T-helper 1 cell treated with Interleukin-12 subunit alpha and Interleukin-12 subunit beta and Interleukin-4 antibody, amounts not matched to agents 30 ng/mL and 1 ng/mL, for 36 hours (primary cell): ENCODE results near the gene HECW1. TPM values are rescaled to one million over a fixed set of nuclear protein-coding genes. Genes with fewer than 3 reads are reported as not detected.
"Not testable (repeated sequence)": the region's sequence is repeated elsewhere in the genome, so short reads cannot be mapped to it uniquely, and the experiment has no call there.

Experiments
- intact Hi-C: fragments of 100-400 bp; cut with micrococcal nuclease; formaldehyde crosslinking; loops from one replicate; pipeline ENCODE4 v1.15.1; 2024
- total RNA-seq: library from RNA; stranded (reverse); gene quantifications from 2 replicates; pipeline ENCODE4 v1.2.3, GENCODE V29; 2022

Gene HECW1
- total RNA-seq, 1 donor from 2014 or later: not detected

DNA sequence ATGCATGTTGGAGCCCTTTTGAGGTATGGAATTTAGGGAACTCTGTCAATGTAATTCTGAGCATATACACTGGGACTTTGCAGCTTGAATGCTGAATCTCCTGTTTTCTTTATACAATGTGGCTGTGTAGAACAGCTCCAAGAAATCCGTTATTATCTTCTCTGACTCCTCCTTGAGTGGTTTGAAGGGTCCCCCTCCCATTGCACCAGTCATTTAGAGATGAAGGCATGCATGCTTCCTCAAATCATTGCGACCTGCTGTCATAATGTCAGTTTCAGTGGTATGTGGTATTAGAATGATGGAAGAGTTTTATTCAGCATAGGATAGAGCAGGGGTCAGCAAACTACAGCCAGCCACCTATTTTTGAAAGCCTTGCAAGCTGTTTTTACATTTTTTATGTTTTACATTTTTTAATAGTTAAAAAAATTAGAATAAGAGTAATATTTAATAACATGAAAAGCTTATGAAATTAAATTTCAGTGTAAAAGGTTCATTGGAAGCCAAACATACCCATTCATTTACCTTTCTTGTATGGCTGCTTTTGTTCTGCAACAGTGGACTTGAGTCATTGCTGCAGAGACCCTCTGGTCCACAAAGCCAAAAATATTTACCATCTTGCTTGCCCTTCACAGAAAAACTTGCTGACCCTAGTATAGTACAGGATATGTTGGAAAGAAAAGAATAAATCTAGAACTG is 478.6 kb downstream of the HECW1 start:
- intact Hi-C loops: loop anchor here (1.0 kb wide), 2 partner anchors 8 to 57 kb away; partner anchors contain the start of gene STK17A

- intact Hi-C loops: loop anchor here (1.0 kb wide), 2 partner anchors 8 to 57 kb away; partner anchors contain the start of gene STK17A
These were observed 479.2 kb downstream of the HECW1 start for GRCh38 chr7:43591558-43592180.

DNA sequence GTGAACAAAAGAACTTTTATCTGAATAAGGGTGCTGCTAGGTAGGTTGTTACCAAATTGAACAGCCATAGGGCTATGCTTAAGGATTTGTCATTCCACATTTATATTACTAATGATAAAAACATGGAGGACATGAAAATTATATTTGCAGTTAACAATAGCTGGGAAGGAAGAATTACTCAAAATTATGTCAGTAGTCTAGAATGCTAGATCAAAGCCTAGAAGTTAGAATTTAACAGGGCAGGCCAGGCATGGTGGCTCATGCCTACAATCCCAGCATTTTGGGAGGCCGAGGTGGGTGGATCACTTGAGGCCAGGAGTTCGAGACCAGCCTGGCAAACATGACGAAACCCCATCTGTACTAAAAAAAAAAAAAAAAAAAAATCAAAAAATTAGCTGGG is 479.9 kb downstream of the HECW1 start:
- intact Hi-C loops: no loop called here

- intact Hi-C loops: no loop called here
These were observed 480.6 kb downstream of the HECW1 start for GRCh38 chr7:43593010-43593409.

DNA sequence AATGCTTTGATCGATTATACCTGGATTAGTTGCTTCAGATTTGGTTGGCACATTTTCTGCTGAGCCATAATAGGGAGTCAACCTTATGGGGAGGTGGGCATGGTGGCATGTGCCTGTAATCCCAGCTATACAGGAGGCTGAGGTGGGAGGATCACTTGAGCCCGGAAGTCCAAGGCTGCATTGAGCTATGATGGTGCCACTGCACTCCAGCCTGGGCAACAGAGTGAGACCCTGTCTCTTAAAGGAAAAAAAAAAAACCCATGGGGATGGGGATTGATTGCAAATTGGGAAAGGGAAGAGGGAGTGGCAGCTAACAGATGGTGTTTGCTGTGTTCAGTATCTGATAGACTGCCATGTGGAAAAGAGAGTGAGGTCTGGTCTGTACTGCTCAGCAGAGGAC is 481.6 kb downstream of the HECW1 start:
- intact Hi-C loops: no loop called here

DNA sequence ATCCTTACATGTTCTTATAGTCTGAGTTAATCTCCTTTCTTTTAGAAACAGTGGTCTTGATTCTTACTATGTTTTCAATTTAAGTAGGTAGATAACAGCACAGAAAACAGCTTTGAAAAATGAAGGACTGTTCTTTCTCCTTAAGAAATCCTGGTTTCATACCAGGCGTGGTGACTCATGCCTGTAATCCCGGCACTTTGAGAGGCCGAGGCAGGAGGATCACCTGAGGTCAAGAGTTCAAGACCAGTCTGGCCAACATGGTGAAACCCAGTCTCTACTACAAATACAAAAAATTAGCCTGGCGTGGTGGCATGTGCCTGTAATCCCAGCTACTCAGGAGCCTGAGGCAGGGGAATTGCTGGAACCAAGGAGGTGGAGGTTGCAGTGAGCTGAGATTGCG is 484.0 kb downstream of the HECW1 start:
- intact Hi-C loops: not testable (repeated sequence)

- intact Hi-C loops: no loop called here
These were observed 487.6 kb downstream of the HECW1 start for GRCh38 chr7:43600056-43600455.

DNA sequence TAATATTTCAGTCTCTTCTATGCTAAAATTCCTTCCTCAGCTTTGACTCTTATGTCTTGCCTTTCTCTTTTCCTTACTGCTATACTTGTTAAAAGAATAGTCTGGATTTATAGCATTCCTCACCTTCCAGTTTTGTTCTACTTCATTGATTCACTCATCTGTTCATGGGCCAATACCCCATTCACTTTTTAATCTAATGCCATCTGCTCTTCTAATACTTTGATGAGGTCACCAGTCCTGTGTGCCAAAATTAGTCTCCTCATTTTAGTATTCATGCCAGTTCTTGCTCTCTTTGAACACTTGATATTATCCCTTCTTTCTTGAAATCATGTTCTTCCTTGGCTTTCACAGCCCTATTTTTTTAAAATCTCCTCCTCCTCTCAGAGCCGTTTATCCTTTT is 489.8 kb downstream of the HECW1 start:
- intact Hi-C loops: no loop called here

- intact Hi-C loops: loop anchor here (1.0 kb wide), 1 partner anchor 9 kb away; no protein-coding TSS in a partner anchor
These were observed 491.8 kb downstream of the HECW1 start for GRCh38 chr7:43604251-43604650.

DNA sequence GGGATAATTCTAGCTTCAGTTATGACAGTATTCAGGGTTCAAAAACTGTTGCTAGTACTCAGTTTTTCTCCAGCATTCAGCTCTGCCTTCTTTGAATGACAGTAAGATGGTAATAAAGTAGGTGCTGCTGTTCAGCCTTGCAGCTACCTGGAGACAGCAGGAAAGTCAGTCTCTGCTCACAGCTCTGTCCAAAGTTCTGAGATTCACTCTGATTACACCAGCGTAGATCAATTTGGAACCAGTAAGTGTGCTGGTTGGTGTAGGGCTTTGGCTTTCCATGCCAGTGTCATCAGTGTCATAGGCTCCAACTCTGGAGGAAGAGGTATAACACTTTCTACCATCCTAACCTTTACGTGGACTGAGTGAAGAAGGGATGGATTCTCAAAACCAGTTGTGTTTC is 496.6 kb downstream of the HECW1 start:
- intact Hi-C loops: no loop called here

- intact Hi-C loops: loop anchor here (1.0 to 2.0 kb wide), 3 partner anchors 17 to 36 kb away; no protein-coding TSS in a partner anchor
These were observed 499.7 kb downstream of the HECW1 start for GRCh38 chr7:43612128-43612527.

DNA sequence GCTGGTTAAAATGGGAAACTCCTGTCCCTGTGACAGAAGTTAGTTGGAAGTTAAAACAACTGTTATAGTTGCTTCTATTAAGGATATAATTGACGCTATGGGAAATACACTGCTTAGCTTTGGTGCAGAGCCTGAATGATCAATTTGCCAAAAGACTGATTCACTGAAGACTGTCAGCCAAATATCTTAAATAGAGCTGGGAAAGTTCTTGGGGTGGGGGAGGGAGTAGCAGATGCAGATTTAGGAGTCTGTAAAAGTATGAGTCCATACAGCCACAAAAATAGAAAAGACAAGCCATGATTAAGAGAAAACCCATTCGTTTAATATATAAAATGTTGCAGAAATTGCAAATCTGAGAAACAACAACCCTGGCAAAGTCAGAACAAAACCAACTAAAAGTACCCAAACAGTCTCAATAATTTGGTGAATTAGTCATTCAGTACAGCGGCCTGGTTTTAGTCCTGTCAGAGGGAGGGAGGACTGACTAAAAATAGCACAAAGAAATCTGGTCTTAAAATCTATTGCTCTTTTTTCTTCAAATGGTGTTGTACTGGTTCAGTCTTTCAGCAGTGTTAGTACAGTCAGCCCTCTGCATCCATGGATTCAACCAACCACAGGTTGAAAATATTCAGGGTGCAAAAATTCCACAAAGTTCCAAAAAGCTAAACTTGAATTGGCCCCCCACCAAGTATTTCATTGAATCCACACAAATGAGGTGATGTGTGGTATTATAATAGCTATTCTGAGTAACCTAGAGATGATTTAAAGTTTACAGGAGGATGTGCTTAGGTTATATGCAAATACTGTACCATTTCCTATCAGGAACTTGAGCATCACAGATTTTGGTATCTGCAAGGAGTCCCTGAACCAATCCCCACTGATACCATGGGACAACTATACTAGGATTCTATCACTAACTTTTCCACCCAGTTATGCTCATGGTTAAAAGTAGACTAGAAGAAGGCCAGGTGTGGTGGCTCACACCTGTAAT is 500.4 kb downstream of the HECW1 start:
- intact Hi-C loops: loop anchor here (1.0 to 2.0 kb wide), 5 partner anchors 9 to 35 kb away; no protein-coding TSS in a partner anchor

Other genes with a start within 250 kb of the HECW1 start
- 3.7 and 4.1 TPM in 2 replicates for gene C7orf25, start 200.6 kb upstream of the HECW1 start, total RNA-seq
- 139 and 145 TPM in 2 replicates for gene PSMA2, start 180.5 kb upstream of the HECW1 start, total RNA-seq
- gene MRPL32, start 180.3 kb upstream of the HECW1 start, total RNA-seq: 56.4 and 56.8 TPM in 2 replicates